Measurements from ENCODE around the gene NOBOX.
"Not testable (repeated sequence)": the region's sequence is repeated elsewhere in the genome, so short reads cannot be mapped to it uniquely, and the experiment has no call there.

NOBOX gene

DNA sequence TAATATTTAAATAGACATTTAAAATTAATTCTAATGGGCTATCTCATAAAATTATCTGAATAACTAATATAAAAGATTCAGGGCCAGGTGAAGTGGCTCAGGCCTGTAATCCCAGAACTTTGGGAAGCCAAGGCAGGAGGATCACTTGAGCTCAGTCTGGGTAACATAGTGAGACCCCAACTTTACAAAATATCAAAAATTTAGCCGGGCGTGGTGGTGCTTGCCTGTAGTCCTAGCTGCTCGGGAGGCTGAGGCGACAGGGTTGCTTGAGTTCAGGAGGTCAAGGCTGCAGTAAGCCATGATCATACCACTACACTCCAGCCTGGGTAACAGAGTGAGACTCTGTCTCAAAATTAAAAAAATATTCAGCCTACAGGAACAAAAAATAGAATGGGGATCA is 12.5 kb downstream of the NOBOX start:
- no peak for DNase-seq

DNA sequence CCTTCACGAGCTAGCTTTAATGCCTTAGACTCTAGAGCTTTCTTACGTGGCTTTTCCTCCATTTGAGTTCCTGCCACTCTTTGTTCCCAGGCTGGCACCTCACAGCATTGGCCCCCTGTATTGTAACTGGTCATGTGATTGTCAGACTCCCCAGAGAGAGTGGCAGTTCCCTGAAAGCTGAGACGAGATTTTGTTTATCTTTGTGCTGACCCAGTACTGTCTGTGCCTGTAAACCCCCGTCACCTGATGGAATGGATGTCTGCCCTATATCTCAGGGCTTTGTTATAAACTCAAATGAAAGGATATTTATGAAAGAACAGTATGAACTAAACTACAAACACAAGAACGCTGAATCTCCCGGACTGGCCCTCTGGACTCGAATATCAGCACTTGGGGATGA is 13.0 kb downstream of the NOBOX start:
- DNase-seq = no peak

DNA sequence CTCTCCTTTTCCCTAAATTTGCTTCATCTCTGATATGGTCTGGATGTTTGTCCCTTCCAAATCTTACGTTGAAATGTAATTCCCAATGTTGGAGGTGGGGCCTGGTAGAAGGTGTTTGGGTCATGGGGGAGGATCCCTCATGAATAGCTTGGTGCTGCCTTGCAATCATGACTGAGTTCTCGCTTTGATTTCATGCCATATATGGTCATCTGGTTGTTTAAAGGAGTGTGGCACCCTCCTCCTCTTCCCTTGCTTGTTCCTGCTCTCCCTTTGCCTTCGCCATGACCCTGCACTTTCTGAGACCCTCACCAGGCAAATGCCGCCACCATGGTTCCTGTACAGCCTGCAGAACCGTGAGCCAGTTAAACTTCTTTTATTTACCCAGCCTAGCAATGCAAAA is 14.5 kb downstream of the NOBOX start:
- DNase-seq = no peak

DNA sequence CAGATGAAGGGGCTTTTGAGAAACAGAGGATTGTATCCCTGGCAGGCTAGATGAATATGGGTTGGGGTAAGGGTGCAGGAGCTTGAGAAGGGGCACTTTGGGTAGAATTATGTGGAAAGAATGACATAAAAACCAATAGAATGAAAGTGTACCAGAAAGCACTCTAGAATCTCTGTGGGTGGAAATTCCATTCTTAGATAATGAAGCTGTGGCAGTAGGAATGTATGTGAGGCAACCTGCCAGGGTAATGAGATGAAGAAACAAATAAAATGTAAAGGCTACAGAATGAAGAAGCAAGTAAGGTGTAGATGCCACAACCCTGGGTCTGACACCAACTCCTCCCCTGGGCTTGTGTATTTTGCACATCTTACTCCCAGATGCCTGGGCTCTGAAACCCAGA is 16.8 kb downstream of the NOBOX start:
- DNase-seq = no peak

DNA sequence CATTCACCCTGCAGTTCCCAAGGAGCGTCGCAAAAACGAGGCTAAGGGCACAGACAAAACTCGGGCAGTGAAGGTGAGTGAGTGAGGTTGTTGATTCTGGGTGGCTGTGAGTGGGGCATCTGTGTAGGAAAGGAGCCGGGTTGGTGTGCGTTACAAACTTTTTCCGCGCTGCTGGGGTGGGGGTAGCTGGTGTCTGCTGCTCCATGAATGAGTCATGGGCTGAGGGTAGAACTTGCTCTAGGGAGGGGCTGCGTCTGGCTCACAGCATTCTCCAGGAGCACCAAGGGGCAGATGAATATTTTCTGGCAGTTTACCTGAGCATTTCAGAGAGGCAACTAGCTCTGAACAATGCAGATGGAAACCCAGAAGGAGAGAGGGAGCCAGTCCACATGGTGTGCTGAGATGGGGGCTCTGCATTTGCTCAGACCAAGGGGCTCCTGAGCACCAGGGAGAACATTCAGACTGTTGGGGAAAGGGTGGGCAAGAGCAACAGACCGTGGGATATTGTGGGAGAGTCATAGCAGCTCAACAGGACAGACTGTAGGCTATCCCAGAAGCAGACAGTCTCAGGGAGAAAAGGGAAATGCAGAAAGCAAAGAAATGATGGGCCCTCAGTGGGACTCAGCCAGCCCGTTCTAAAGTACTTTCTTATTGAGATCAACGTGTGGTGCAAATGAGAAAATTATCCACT is 18.8 kb downstream of the NOBOX start:
- no peak for DNase-seq

DNA sequence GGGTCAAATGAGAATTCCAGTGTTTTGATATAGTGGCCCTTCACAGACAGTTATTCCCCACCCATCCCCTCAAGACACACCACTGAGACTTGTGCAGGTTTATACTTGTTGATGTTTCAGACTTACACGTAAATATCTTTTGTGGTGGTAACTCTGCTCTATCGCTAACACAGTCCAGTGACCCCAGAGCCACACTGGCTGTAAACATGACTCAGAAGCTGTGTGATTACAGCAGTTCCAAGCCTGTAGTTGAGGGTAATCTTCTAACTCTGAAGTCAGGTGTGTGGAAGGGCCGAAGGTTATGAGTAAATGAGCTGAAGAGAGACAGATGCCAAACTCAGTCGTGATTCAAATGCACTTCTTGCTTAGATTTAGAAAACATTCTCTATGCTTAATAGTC is 19.4 kb downstream of the NOBOX start:
- no peak for DNase-seq

DNA sequence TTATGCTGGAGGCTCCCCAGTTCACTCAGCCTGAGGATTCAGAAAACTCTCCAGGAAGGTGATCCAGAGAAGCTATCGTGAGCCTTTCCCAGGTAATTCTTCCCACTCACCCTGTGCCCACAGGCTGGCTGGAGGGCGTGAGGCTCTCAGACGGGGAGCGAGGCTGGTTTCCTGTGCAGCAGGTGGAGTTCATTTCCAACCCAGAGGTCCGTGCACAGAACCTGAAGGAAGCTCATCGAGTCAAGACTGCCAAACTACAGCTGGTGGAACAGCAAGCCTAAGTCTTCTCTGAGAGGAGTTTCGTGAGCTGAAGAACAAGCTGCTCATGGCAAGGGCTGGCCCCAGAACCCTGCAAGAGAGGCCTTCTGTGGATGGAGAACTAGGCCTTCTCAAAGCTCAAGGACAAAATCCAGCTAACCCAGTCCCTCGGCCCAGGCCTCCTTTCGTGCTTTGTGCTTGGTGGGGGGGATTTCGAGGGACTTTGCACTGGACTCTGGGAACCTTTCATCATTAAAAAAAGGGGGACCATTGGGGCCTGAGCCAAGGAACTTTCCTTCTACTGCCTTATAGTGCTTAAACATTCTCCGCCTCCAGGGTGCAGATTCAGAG is 23.6 kb downstream of the NOBOX start:
- no peak for DNase-seq

DNA sequence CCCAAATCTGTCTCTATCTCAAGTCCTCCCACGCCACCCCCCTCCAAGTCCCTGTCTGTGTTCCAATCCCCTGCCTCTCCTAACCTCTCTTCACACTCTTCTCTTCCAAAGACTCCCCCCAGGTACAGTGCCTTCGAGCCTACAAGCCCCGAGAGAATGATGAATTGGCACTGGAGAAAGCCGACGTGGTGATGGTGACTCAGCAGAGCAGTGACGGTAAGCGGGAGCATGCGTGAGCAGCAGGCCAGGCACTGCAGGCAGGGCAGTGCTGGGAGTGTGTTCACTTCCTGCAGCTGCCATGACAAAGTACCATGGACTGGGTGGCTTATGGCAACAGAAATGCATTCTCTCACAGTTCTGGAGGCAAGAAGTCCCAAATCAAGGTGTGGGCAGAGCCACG is 24.8 kb downstream of the NOBOX start:
- no peak for DNase-seq

DNA sequence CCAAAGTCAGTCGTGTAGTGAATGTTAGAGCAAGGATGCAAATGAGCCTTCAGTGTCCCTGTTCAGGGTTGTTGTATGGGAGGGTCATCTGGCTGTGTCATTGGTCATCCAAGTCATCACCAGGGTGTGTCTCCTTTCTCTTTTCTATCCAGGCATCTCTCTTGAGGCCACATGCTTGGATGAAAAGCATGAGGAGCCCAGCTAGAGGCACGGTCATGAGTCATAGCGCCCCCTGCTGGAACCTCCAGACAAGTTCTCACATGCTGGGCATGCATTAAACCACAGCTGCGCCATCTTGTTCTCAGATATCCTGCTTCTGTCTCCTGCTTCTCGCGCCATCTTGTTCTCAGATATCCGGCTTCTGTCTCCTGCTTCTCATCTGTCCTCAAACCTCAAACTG is 34.3 kb downstream of the NOBOX start:
- DNase-seq = not testable (repeated sequence)

DNA sequence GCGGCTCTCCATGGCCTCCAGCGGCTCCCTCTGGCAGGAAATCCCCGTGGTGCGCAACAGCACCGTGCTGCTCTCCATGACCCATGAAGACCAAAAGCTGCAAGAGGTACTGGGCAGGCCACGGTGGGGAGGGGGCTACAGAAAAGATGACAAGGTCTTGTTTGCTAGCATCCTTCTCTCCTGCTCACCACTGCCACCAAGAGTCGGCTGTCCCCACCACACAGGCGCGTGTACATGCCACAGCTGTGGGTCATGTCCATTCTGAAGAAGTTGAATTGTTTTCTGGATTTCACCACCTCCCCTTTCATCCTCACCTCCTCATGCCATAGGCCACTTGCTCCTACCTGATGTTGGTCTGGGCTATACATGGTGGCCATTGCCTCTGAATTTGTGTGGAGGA is 36.2 kb downstream of the NOBOX start:
- DNase-seq = not testable (repeated sequence)

DNA sequence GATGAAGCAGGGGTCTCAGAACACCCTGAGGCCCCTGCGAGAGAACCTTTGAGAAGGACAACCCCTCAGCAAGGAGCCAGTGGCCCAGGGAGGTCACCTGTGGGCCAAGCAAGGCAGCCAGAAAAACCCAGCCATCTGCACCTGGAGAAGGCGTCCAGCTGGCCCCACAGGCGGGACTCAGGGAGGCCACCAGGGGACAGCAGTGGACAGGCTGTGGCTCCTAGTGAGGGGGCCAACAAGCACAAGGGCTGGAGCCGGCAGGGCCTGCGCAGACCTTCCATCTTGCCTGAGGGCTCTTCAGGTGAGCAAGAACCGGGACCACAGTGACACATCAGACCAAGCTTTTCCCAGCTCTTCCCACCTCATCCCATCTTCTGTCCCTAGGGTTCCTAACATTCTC is 38.0 kb downstream of the NOBOX start:
- DNase-seq = not testable (repeated sequence)

DNA sequence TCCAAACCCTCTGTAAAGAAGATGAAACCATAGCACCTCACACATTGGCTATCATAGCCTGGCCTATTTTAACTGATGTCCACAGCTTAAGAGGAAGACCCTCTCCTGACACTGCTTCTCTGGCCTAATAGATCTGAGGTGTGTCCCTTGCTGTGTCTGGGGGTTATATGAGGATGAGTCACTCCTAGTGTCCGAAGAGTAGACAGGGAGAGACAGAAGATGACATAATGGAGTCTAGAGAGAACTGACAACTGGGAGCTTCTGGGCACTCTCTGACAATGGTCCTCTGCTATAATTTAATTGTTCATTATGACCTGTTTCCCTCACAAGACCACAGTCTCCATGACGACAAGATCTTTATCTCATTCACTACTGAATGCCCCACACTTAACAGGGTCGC is 41.4 kb downstream of the NOBOX start:
- DNase-seq = not testable (repeated sequence)

DNA sequence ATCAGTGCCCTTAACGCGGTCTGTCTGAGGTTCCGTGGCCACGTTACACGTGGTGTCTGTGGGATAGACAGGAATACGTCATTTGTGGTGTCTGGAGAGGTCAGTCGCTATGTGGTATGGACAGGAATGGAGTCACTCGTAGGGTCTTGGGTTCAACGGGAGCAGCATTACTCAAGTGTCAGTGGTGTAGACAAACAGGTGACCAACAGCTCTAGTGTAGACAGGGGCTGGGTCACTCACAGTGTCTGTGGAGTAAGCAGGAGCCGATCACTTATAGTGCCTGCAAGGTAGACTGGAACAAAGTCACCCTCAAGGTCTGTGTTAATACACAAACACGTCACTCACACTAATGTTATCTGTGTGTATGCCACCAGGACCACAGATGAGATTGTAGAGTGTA is 46.6 kb downstream of the NOBOX start:
- not testable (repeated sequence) for DNase-seq

DNA sequence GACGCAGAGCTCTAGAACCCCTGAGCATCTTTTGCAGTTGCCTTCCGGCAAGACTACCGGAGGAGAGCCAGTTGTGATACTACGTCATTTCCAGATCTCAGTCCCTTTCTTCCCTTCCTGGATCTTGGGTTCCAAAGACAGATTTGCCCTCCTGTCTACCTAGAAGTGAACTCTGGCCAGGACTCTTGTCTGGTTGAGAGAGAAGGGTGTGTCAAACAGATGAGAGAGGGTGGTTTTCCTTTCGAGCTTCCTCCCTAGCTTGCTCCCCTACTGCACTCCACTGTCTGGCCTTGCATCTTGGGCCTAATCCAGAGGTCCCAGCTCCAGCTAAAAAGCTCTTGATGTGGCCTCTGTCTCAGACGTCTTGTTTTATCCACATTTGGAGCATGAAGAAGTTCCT is 47.3 kb downstream of the NOBOX start:
- DNase-seq = not testable (repeated sequence)

DNA sequence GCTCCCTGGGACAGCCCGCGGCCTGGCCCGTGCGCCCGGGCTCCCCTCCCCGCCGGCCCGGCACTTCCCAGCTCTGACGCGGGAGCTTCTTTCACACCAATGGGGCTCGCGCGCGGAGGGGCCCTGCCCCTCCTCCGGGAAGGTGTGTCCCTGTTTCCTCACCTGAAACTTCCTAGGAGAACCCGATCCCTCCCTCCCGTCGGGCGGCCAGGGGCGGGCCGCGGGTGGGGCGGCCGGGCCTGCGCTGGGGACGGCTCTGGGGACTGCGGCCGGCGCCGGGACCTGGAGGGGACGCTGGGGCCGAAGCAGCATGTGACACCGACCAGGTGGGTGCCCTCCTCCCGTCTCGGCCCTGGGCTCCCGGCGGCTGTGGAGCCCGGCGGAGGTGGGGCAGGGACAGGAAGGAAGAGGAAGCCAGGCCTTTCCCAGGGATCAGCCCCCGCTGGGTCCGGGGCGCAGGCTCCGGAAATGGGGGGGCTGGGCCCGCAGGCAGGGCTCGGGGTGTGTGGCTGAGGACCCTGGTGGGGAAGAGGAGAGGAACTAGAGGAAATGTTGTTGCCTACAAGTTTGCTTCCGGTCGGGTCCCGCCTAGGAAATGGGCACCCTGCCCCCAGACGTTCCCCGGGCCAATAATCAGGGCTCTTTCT is 48.2 kb downstream of the NOBOX start, which contains the start of gene ARHGEF5:
Gene ARHGEF5, plus strand, starts transcription at position 227 of the 647 bp plus-strand sequence. CDS start 7,268 bp downstream, outside the sequence.
- DNase-seq = not testable (repeated sequence)

DNA sequence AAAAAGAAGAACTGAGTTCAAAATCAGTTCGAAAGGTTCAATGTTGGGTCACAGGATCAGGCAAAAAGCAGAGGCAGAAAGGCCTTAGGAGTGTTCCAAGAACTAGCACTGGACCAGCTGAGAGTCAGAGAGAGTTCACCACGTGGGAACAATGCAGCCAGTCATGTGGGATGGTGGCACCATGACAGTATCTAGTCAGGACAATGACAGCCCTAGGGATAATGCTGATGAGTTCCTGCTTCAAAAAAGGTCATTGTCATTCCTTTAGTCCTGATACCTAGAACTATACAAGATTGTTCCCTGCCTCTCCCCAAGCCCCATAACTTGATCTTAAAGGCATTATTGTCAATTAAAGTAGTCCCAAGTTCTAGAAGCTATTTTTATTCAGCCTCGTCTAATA is 51.8 kb downstream of the NOBOX start:
- peak; percentile 1 for DNase-seq

DNA sequence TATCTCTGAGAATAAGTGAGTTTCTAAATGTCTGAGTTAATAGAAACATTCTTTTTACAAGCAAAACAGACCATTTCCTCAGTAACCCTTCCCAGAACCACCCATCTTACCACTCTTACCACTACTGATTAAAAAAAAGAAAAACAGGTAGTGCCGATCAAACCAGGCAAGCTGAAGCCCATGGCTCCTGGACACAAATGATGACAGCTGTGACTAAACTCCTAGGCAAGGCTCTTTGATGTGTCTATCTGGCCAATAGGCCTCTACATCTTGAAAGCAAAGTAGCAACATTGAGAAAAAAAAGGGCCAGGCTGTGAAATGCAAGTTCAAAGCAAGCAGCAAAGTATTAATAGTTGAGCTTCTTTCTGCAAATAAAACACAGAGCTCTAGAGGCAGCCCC is 54.9 kb downstream of the NOBOX start:
- not testable (repeated sequence) for DNase-seq

Data from hematopoietic multipotent progenitor cell treated with erythropoietin and hydrocortisone succinate and interleukin-3 and kit ligand, for 6 days (in vitro differentiated cells).